ENCODE measurements around the gene EIF3M.
"Not testable (repeated sequence)": the region's sequence is repeated elsewhere in the genome, so short reads cannot be mapped to it uniquely, and the experiment has no call there.

EIF3M gene

DNA sequence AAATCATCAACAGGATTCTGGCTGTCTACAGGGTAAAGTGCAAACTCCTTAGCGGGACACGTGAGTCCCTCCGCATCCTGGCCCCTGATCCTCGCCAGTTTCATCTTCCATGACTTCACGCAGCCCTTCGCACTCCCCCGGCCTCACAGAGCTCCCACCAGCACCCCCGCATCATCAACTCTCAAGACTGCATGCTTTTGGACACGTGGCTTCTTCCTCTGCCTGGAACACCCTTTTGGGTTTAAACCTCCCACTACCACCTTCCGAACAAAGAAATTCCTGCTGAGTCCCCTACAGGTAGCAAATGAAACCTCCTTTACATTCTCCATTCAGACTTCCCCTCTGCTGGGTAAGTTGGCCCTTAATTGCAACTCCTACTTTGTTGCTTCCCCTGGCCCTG lies 12.6 kb upstream of the EIF3M start:
- no peak overlapping the region for H3K4me3 ChIP-seq (ENCODE audit: low read length)
- H3K36me3 ChIP-seq (ENCODE audit: control insufficient read depth, insufficient read depth, low read length), result no peaks in the 10 kb centered on the region
- no peaks in the 10 kb centered on the region for H3K27me3 ChIP-seq (ENCODE audit: control insufficient read depth, insufficient read depth, low read length)
- no peak overlapping the region for H3K27ac ChIP-seq (ENCODE audit: low read depth, low read length)
- no peak overlapping the region for H3K9ac ChIP-seq (ENCODE audit: low read length)
- H3K4me1 ChIP-seq (ENCODE audit: control insufficient read depth, insufficient read depth, low read length), result no peaks in the 10 kb centered on the region

GRCh38 chr11:32573228-32573627 lies 10.4 kb upstream of the EIF3M start:
- no peak overlapping the region for H3K27ac ChIP-seq (ENCODE audit: low read depth, low read length)
- H3K4me3 ChIP-seq (ENCODE audit: low read length), result no peak overlapping the region
- no peaks in the 10 kb centered on the region for H3K4me1 ChIP-seq (ENCODE audit: control insufficient read depth, insufficient read depth, low read length)
- H3K36me3 ChIP-seq (ENCODE audit: control insufficient read depth, insufficient read depth, low read length), result no peaks in the 10 kb centered on the region
- H3K27me3 ChIP-seq (ENCODE audit: control insufficient read depth, insufficient read depth, low read length), result no peaks in the 10 kb centered on the region
- no peak overlapping the region for H3K9ac ChIP-seq (ENCODE audit: low read length)

DNA sequence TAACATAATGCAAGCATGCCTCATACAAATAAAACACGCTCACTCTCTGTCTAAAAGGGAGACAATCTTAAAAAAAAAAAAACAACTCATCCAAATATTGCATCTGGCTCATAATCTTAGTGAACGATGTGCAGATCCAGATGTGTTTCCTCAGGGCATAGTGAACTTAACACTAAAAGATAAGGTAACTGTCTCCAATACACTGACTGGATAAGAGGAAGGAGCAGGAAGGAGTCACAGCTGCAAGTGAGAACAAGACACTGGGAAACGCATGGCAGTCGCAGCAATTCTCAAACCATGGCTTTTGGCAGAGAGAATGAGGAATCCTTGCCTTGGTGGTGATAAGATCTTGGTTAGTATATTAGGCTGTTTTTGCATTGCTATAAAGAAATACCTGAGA lies 9.2 kb upstream of the EIF3M start:
- H3K4me3 ChIP-seq (ENCODE audit: low read length), result no peak overlapping the region
- H3K27ac ChIP-seq (ENCODE audit: low read depth, low read length), result no peak overlapping the region
- H3K9ac ChIP-seq (ENCODE audit: low read length), result no peak overlapping the region
- no peaks in the 10 kb centered on the region for H3K27me3 ChIP-seq (ENCODE audit: control insufficient read depth, insufficient read depth, low read length)
- no peaks in the 10 kb centered on the region for H3K4me1 ChIP-seq (ENCODE audit: control insufficient read depth, insufficient read depth, low read length)
- no peaks in the 10 kb centered on the region for H3K36me3 ChIP-seq (ENCODE audit: control insufficient read depth, insufficient read depth, low read length)

- H3K36me3 ChIP-seq (ENCODE audit: control insufficient read depth, insufficient read depth, low read length), result no peaks in the 10 kb centered on the region
- H3K4me3 ChIP-seq (ENCODE audit: low read length), result no peak overlapping the region
- no peaks in the 10 kb centered on the region for H3K4me1 ChIP-seq (ENCODE audit: control insufficient read depth, insufficient read depth, low read length)
- no peak overlapping the region for H3K27ac ChIP-seq (ENCODE audit: low read depth, low read length)
- no peak overlapping the region for H3K9ac ChIP-seq (ENCODE audit: low read length)
- no peaks in the 10 kb centered on the region for H3K27me3 ChIP-seq (ENCODE audit: control insufficient read depth, insufficient read depth, low read length)
Measured at GRCh38 chr11:32575070-32575469, 8.6 kb upstream of the EIF3M start.

DNA sequence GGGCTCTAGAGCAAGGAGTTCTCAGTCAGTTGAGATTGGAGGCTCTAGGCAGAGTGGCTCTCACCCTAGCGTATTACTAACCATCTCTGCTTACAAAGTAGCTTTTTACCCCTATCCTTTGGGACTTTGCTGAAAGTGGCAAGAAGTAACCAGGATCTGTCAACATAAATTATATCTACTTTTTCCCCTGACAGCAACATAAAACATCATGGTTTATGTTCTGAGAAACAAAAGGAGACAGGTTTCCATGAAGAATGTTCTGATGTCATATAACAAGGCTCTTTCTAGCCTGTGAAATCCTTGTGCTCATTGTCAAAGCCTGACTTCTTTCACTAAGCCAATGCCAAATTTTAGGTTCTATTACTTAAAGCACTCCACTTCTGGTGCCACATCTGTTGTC lies 7.2 kb upstream of the EIF3M start:
- no peaks in the 10 kb centered on the region for H3K4me1 ChIP-seq (ENCODE audit: control insufficient read depth, insufficient read depth, low read length)
- no peak overlapping the region for H3K9ac ChIP-seq (ENCODE audit: low read length)
- H3K27me3 ChIP-seq (ENCODE audit: control insufficient read depth, insufficient read depth, low read length), result no peaks in the 10 kb centered on the region
- H3K27ac ChIP-seq (ENCODE audit: low read depth, low read length), result no peak overlapping the region
- H3K4me3 ChIP-seq (ENCODE audit: low read length), result no peak overlapping the region
- H3K36me3 ChIP-seq (ENCODE audit: control insufficient read depth, insufficient read depth, low read length), result no peaks in the 10 kb centered on the region

- no peak overlapping the region for H3K27ac ChIP-seq (ENCODE audit: low read depth, low read length)
- peaks cover 7% of the 10 kb centered on the region for H3K4me1 ChIP-seq (ENCODE audit: control insufficient read depth, insufficient read depth, low read length)
- H3K36me3 ChIP-seq (ENCODE audit: control insufficient read depth, insufficient read depth, low read length), result no peaks in the 10 kb centered on the region
Measured at GRCh38 chr11:32580967-32581366, 2.7 kb upstream of the EIF3M start.

GRCh38 chr11:32581556-32581955 lies 2.1 kb upstream of the EIF3M start:
- Histone ChIP-seq H3K27me3 (ENCODE audit: control insufficient read depth, insufficient read depth, low read length) (no peaks in the 10 kb centered on the region), H3K36me3 (ENCODE audit: control insufficient read depth, insufficient read depth, low read length) (no peaks in the 10 kb centered on the region), H3K27ac (ENCODE audit: low read depth, low read length) (no peak overlapping the region), H3K4me3 (ENCODE audit: low read length) (no peak overlapping the region), H3K4me1 (ENCODE audit: control insufficient read depth, insufficient read depth, low read length) (peaks cover 7% of the 10 kb centered on the region), H3K9ac (ENCODE audit: low read length) (no peak overlapping the region)

More at GRCh38 chr11:32580967-32581366, 2.7 kb upstream of the EIF3M start:
- H3K9ac ChIP-seq (ENCODE audit: low read length), result no peak overlapping the region
- no peak overlapping the region for H3K4me3 ChIP-seq (ENCODE audit: low read length)
- no peaks in the 10 kb centered on the region for H3K27me3 ChIP-seq (ENCODE audit: control insufficient read depth, insufficient read depth, low read length)

DNA sequence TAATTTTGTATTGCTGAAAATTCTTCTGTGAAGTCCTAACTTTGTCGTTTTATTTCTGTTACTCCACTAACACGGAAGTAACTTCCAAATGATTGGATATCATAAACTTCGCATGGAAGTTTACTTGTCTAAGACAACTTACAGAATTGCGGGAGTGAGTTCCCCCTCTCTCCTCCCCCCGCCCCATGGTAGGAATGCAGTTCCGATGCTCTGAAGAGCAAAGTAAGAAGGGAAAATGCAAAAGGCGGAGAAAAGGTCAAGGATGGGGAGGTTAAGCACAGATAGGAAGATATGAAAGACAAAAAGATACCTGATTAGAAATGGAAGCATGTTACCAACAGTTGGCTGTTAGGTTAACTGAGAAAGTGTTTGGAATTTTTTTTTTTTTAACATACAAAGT lies 1.3 kb downstream of the EIF3M start:
- Histone ChIP-seq H3K9ac (ENCODE audit: low read length) (no peak overlapping the region), H3K27ac (ENCODE audit: low read depth, low read length) (no peak overlapping the region), H3K36me3 (ENCODE audit: control insufficient read depth, insufficient read depth, low read length) (peaks cover 5% of the 10 kb centered on the region), H3K27me3 (ENCODE audit: control insufficient read depth, insufficient read depth, low read length) (no peaks in the 10 kb centered on the region), H3K4me3 (ENCODE audit: low read length) (peak overlapping the region; percentile 92), H3K4me1 (ENCODE audit: control insufficient read depth, insufficient read depth, low read length) (peaks cover 7% of the 10 kb centered on the region)

DNA sequence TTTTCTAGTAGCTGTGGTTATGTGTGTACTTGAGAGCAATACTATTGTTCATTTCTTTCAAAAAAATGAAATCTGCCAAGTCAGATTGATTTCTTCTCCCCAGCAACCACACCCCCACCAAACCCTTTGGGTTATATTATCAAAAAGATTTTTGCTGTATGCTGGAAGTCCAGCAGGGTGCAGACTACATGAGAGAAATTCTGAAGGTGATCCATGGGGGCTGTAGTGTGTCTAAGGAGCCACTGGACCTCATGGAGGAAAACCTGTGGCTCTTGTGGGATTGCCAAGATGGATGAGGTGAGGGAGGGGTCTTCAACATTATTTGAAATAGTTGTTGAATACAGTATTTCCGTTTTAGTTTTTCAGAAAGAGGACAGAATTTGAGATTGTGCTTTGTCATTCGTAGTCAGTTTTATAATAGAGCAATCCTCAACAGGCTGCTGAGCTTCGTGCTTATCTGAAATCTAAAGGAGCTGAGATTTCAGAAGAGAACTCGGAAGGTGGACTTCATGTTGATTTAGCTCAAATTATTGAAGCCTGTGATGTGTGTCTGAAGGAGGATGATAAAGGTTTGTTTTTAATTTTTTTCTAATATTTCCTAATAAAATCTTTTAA lies 3.1 kb downstream of the EIF3M start:
- no peak overlapping the region for H3K4me3 ChIP-seq (ENCODE audit: low read length)
- peaks cover 7% of the 10 kb centered on the region for H3K4me1 ChIP-seq (ENCODE audit: control insufficient read depth, insufficient read depth, low read length)
- H3K27ac ChIP-seq (ENCODE audit: low read depth, low read length), result no peak overlapping the region
- H3K36me3 ChIP-seq (ENCODE audit: control insufficient read depth, insufficient read depth, low read length), result peaks cover 9% of the 10 kb centered on the region
- H3K9ac ChIP-seq (ENCODE audit: low read length), result no peak overlapping the region
- no peaks in the 10 kb centered on the region for H3K27me3 ChIP-seq (ENCODE audit: control insufficient read depth, insufficient read depth, low read length)

DNA sequence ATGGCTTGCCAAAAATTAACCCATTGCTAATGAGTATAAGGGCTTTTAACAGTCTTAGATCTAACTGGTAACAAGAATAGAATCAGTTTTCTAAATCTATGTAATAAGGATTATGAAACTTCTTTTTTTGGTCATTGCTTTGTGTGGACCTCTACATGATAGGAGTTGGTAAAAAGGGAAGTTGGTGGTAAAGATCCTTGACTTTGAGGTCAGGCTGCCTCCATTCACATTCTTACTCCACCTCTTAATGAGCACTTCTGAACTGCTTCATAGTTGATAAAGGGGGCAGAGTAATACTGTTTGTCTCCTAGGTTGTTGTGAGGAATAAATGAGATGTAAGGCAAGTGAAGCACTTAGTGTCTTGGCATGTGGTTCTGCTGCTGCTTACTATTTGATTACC lies 10.6 kb downstream of the EIF3M start:
- peaks cover 31% of the 10 kb centered on the region for H3K36me3 ChIP-seq (ENCODE audit: control insufficient read depth, insufficient read depth, low read length)
- no peaks in the 10 kb centered on the region for H3K27me3 ChIP-seq (ENCODE audit: control insufficient read depth, insufficient read depth, low read length)
- no peak overlapping the region for H3K4me3 ChIP-seq (ENCODE audit: low read length)
- no peaks in the 10 kb centered on the region for H3K4me1 ChIP-seq (ENCODE audit: control insufficient read depth, insufficient read depth, low read length)
- H3K9ac ChIP-seq (ENCODE audit: low read length), result no peak overlapping the region
- H3K27ac ChIP-seq (ENCODE audit: low read depth, low read length), result no peak overlapping the region

GRCh38 chr11:32596114-32596513 lies 12.5 kb downstream of the EIF3M start:
- not testable (repeated sequence) for H3K9ac ChIP-seq (ENCODE audit: low read length); H3K4me3 ChIP-seq (ENCODE audit: low read length); H3K27ac ChIP-seq (ENCODE audit: low read depth, low read length); H3K4me1 ChIP-seq (ENCODE audit: control insufficient read depth, insufficient read depth, low read length); H3K27me3 ChIP-seq (ENCODE audit: control insufficient read depth, insufficient read depth, low read length)
- peaks cover 31% of the 10 kb centered on the region for H3K36me3 ChIP-seq (ENCODE audit: control insufficient read depth, insufficient read depth, low read length)

DNA sequence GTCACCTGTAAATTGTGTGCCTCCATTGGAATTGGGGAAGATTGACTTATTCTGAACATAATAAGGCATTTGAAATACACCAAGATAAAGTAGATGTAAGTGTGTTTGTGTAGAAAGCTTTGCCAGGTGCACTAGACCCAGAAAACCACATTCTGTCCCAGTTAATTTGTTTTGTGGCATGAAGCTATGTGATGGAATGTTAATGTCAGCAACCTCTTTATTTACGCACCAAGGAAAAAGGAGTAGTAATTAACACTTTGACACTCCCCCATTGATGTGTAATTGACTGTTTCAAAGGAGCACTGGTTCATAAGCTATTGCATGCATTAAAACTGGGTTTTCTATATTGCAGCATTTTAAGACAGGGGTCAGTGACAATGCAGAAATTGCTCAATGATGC lies 14.3 kb downstream of the EIF3M start:
- no peak overlapping the region for H3K4me3 ChIP-seq (ENCODE audit: low read length)
- peaks cover 17% of the 10 kb centered on the region for H3K36me3 ChIP-seq (ENCODE audit: control insufficient read depth, insufficient read depth, low read length)
- no peaks in the 10 kb centered on the region for H3K27me3 ChIP-seq (ENCODE audit: control insufficient read depth, insufficient read depth, low read length)
- H3K9ac ChIP-seq (ENCODE audit: low read length), result no peak overlapping the region
- no peaks in the 10 kb centered on the region for H3K4me1 ChIP-seq (ENCODE audit: control insufficient read depth, insufficient read depth, low read length)
- H3K27ac ChIP-seq (ENCODE audit: low read depth, low read length), result no peak overlapping the region

GRCh38 chr11:32602657-32603415 lies 19.2 kb downstream of the EIF3M start:
- peaks cover under 1% of the 10 kb centered on the region for H3K36me3 ChIP-seq (ENCODE audit: control insufficient read depth, insufficient read depth, low read length)
- no peak overlapping the region for H3K27ac ChIP-seq (ENCODE audit: low read depth, low read length)
- no peaks in the 10 kb centered on the region for H3K27me3 ChIP-seq (ENCODE audit: control insufficient read depth, insufficient read depth, low read length)
- no peaks in the 10 kb centered on the region for H3K4me1 ChIP-seq (ENCODE audit: control insufficient read depth, insufficient read depth, low read length)
- H3K4me3 ChIP-seq (ENCODE audit: low read length), result no peak overlapping the region
- H3K9ac ChIP-seq (ENCODE audit: low read length), result no peak overlapping the region
